Stimulated activated naive CD8-positive, alpha-beta T cell treated with anti-CD3 and anti-CD28 coated beads, Interleukin-15, Interleukin-2, amounts not matched to agents 100 ng/mL and 50 ng/mL, for 24 hours (primary cell): ENCODE results near the gene GORASP1.

Experiments
- H3K27ac Mint-ChIP-seq: one replicate; pipeline ENCODE4 v1.8.0; 2021; ENCODE audit warnings: mild to moderate bottlenecking, mixed read lengths
- H3K27me3 Mint-ChIP-seq: one replicate; pipeline ENCODE4 v1.8.0; 2021; ENCODE audit warnings: mixed read lengths
- H3K36me3 Mint-ChIP-seq: one replicate; pipeline ENCODE4 v1.8.0; 2021; ENCODE audit warnings: low read depth, mixed read lengths
- H3K4me1 Mint-ChIP-seq: one replicate; pipeline ENCODE4 v1.8.0; 2021; ENCODE audit warnings: low read depth, mixed read lengths
- H3K4me3 Mint-ChIP-seq: one replicate; pipeline ENCODE4 v1.8.0; 2021; ENCODE audit warnings: mild to moderate bottlenecking, mixed read lengths
- H3K9me3 Mint-ChIP-seq: one replicate; pipeline ENCODE4 v1.8.0; 2021; ENCODE audit warnings: mixed read lengths

GORASP1 gene

DNA sequence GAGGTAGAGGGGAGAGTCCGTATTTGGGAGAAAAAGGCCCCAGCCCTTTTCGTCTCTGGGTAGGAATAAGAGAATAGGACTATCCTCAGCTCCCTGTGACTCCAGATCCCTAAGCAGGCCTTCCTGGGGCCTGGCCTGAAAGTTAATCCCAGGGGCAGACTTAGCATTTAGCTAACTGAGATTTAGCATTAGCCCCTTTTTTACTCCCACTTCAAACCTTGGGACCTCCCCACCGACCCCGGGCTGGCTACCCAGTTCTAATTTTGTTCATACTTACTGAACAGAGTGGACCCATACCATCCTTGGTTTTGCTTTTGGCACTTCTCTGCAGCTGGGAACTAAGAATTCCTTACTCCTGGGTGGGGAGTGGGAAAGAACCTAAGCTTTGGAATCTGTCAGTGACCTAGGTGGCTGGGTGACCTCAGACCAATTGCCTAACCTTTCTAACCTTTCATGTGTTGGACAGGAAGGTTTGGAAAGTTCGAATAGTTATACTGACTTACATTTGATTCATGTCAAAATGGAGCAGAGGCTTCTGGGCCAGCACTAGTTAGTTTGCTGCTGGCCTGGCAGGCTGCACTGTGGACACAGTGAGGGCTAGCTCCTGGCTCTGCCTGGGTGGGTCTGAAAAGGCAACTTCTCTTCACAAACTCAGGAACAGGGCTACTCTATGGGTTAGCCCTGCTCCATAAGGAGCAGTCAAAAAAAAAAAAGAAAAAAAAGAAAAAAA, 11.7 kb upstream of the GORASP1 start:
- Mint-ChIP-seq H3K9me3 (no peaks in the 10 kb centered on the region), H3K4me1 (peaks cover 8% of the 10 kb centered on the region), H3K27me3 (no peaks in the 10 kb centered on the region), H3K27ac (no peak overlapping the region), H3K36me3 (no peaks in the 10 kb centered on the region), H3K4me3 (no peak overlapping the region)

DNA sequence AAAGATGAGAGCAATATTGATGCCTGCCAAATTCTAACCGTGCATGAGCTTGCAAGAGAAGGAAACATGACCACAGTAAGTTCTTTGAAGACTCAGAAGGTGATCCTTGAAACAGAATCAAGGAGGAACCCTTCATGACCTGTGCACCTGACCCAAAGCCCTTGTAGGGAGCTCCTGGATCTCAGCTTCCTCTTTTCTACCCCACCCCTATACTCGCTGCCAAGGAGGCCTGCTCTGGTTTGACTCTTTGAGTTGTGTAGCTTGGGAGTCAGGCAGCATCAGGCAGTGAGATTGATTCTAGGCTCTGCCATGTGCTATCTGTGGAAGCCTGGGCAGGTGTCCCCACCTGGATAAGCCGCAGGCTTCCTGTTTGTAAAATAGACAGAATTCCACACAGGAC, 10.7 kb upstream of the GORASP1 start:
- no peak overlapping the region for H3K4me3 Mint-ChIP-seq
- no peaks in the 10 kb centered on the region for H3K27me3 Mint-ChIP-seq
- H3K27ac Mint-ChIP-seq: no peak overlapping the region
- H3K36me3 Mint-ChIP-seq: no peaks in the 10 kb centered on the region
- H3K4me1 Mint-ChIP-seq: peaks cover 8% of the 10 kb centered on the region
- H3K9me3 Mint-ChIP-seq: no peaks in the 10 kb centered on the region

DNA sequence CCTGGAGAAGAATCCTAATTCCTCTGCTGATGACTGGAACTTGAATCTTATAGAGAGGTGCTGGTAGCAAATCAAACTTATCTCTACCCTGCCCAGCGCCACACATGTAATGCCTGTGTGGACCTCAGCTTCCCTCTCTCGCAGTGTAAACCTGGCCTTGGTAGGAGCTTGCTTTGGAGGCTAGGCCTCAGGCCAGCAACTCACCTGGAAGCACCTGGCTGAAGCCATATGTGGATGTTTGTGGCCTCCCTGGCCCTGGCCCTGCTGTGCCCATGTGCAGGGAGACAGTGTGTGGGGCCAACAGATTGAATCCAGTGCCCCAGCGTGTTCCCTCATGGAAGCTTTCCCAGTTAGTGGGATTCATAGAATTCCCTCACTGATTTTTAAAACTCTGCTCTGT, 8.4 kb upstream of the GORASP1 start:
- no peaks in the 10 kb centered on the region for H3K36me3 Mint-ChIP-seq
- no peak overlapping the region for H3K27ac Mint-ChIP-seq
- H3K27me3 Mint-ChIP-seq: no peaks in the 10 kb centered on the region
- H3K4me1 Mint-ChIP-seq: no peaks in the 10 kb centered on the region
- no peaks in the 10 kb centered on the region for H3K9me3 Mint-ChIP-seq
- no peak overlapping the region for H3K4me3 Mint-ChIP-seq

DNA sequence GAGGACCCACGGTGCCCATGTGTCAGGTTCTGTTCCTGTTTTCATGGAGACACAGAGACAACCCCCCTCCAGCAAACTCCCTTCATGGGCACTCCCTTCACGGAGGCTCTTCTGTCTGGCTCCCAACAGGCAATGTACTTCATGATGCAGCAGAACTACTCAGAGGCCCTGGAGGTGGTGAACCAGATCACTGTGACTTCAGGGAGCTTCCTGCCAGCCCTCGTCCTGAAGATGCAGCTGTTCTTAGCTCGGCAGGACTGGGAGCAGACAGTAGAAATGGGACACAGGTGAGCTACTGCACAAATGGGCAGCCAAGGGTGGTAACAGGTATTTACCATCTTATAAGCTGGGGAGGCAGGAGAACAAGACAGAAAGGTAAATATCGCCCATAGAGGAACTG, 7.0 kb upstream of the GORASP1 start:
- Mint-ChIP-seq H3K4me3 (no peak overlapping the region), H3K36me3 (no peaks in the 10 kb centered on the region), H3K9me3 (no peaks in the 10 kb centered on the region), H3K27ac (no peak overlapping the region), H3K4me1 (peaks cover 1% of the 10 kb centered on the region), H3K27me3 (no peaks in the 10 kb centered on the region)

DNA sequence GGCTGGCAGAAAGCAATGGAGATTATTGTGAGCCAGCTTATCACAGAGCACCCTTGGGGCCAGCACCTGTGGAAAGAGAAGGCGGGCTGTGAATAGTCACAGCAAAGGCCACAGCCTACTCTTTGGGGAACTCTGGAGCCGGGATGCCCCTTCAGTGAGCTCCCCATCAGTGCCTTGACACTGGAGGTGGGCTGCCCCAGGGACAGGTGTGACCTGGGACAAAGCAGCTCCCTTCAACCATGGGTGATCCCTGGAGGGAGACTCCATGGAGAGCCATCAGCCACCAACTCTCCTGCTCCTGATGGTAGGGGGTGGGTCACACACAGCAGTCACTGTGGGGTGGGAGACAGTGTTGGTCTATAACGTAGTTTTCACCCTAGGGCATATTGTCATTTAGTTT, 5.9 kb upstream of the GORASP1 start:
- H3K4me3 Mint-ChIP-seq: no peak overlapping the region
- H3K27me3 Mint-ChIP-seq: no peaks in the 10 kb centered on the region
- H3K36me3 Mint-ChIP-seq: no peaks in the 10 kb centered on the region
- H3K27ac Mint-ChIP-seq: no peak overlapping the region
- H3K9me3 Mint-ChIP-seq: no peaks in the 10 kb centered on the region
- H3K4me1 Mint-ChIP-seq: peaks cover 13% of the 10 kb centered on the region

GRCh38 chr3:39112535-39112934, 5.1 kb upstream of the GORASP1 start:
- H3K9me3 Mint-ChIP-seq: no peaks in the 10 kb centered on the region
- peaks cover 20% of the 10 kb centered on the region for H3K4me1 Mint-ChIP-seq
- H3K27ac Mint-ChIP-seq: no peak overlapping the region
- H3K27me3 Mint-ChIP-seq: no peaks in the 10 kb centered on the region
- no peaks in the 10 kb centered on the region for H3K36me3 Mint-ChIP-seq
- H3K4me3 Mint-ChIP-seq: no peak overlapping the region

DNA sequence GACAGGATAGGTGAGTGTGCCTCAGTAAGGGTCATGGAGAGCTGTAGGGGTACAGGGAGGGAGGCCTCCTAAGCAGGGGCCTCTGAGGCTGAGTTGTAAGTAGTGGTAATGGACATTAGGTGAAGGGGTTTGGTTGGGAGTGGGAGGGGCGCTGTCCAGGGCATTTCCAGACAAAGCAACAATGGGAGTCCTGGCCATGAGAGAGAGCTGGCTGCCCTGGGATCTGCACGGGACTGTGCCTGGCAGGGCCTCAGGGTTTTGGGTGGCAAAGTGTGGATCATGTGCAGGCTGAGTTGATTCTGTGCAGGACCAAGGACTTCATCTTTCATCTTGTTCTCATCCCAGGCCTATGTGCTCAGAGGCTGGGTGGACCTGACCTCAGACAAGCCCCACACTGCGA, 4.7 kb upstream of the GORASP1 start:
- no peak overlapping the region for H3K4me3 Mint-ChIP-seq
- H3K27ac Mint-ChIP-seq: no peak overlapping the region
- no peaks in the 10 kb centered on the region for H3K9me3 Mint-ChIP-seq
- H3K36me3 Mint-ChIP-seq: no peaks in the 10 kb centered on the region
- H3K27me3 Mint-ChIP-seq: no peaks in the 10 kb centered on the region
- H3K4me1 Mint-ChIP-seq: peaks cover 20% of the 10 kb centered on the region

DNA sequence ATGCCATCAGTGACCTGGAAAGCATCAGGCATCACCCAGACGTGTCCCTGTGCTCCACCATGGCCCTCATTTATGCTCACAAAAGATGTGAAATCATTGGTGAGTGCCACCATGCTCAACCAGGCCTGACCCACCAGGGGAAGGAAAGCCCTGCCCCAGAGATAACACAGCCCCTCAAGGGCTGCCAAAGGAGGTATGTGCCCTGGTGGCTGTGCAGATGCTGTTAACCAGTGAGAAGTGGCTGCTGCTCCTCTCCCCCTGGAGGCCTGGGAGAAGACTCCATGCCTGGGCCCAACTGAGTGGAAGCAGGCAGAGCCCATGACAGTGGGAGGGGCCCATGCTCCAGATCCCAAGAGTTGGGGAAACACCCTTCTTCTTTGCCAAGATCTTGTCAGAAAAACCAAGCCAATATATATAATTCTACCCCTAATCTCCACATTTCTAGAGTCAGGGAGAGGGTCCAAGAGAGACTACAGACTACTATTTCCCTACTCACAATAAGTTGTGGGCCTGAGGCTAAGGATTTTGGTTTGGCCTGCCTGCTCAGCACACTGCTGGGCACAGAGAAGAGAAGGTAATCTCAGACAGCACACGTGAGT, 2.7 kb upstream of the GORASP1 start:
- H3K27ac Mint-ChIP-seq: no peak overlapping the region
- peaks cover 39% of the 10 kb centered on the region for H3K4me1 Mint-ChIP-seq
- no peaks in the 10 kb centered on the region for H3K27me3 Mint-ChIP-seq
- H3K36me3 Mint-ChIP-seq: no peaks in the 10 kb centered on the region
- no peaks in the 10 kb centered on the region for H3K9me3 Mint-ChIP-seq
- no peak overlapping the region for H3K4me3 Mint-ChIP-seq

- H3K4me3 Mint-ChIP-seq: no peak overlapping the region
- no peak overlapping the region for H3K27ac Mint-ChIP-seq
- H3K9me3 Mint-ChIP-seq: no peaks in the 10 kb centered on the region
- no peaks in the 10 kb centered on the region for H3K36me3 Mint-ChIP-seq
- peaks cover 43% of the 10 kb centered on the region for H3K4me1 Mint-ChIP-seq
- H3K27me3 Mint-ChIP-seq: no peaks in the 10 kb centered on the region
These were observed 1.7 kb upstream of the GORASP1 start for GRCh38 chr3:39109086-39109485.

GRCh38 chr3:39108200-39108710, 828 bp upstream of the GORASP1 start:
- peak overlapping the region; percentile 91 for H3K4me3 Mint-ChIP-seq
- H3K27me3 Mint-ChIP-seq: no peaks in the 10 kb centered on the region
- H3K36me3 Mint-ChIP-seq: no peaks in the 10 kb centered on the region
- H3K9me3 Mint-ChIP-seq: no peaks in the 10 kb centered on the region
- peak overlapping the region; percentile 81 for H3K27ac Mint-ChIP-seq
- peaks cover 43% of the 10 kb centered on the region for H3K4me1 Mint-ChIP-seq

GRCh38 chr3:39106851-39107387, 508 bp downstream of the GORASP1 start:
- peak overlapping the region; percentile 81 for H3K27ac Mint-ChIP-seq
- H3K27me3 Mint-ChIP-seq: no peaks in the 10 kb centered on the region
- H3K36me3 Mint-ChIP-seq: no peaks in the 10 kb centered on the region
- H3K9me3 Mint-ChIP-seq: no peaks in the 10 kb centered on the region
- H3K4me1 Mint-ChIP-seq: peaks cover 43% of the 10 kb centered on the region
- H3K4me3 Mint-ChIP-seq: peak overlapping the region; percentile 87

GRCh38 chr3:39106281-39106811, 1.1 kb downstream of the GORASP1 start:
- Mint-ChIP-seq H3K9me3 (no peaks in the 10 kb centered on the region), H3K4me1 (peaks cover 43% of the 10 kb centered on the region)

DNA sequence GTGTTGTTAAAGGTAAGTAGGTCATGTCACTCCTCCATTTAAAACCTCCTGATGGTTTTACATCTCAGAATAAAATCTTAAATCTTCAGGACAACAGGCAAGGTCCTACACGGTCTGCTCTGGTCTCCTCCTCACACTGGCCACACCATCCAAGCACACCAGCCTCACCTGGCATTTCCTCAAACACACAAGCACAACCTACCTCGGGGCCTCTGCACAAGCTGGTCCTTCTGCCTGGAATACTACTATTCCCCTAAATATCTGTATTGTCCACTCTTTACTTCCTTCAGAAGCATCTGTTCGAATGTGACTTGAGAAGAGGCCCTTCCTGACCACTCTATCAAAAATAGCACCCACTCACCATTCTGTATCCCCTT, 1.8 kb downstream of the GORASP1 start:
- Mint-ChIP-seq H3K27me3 (no peaks in the 10 kb centered on the region), H3K4me1 (peaks cover 43% of the 10 kb centered on the region), H3K4me3 (peak overlapping the region; percentile 87), H3K9me3 (no peaks in the 10 kb centered on the region), H3K36me3 (no peaks in the 10 kb centered on the region), H3K27ac (peak overlapping the region; percentile 81)

More at GRCh38 chr3:39106281-39106811, 1.1 kb downstream of the GORASP1 start:
- H3K27me3 Mint-ChIP-seq: no peaks in the 10 kb centered on the region
- no peaks in the 10 kb centered on the region for H3K36me3 Mint-ChIP-seq
- H3K4me3 Mint-ChIP-seq: peak overlapping the region; percentile 87
- H3K27ac Mint-ChIP-seq: peak overlapping the region; percentile 81

DNA sequence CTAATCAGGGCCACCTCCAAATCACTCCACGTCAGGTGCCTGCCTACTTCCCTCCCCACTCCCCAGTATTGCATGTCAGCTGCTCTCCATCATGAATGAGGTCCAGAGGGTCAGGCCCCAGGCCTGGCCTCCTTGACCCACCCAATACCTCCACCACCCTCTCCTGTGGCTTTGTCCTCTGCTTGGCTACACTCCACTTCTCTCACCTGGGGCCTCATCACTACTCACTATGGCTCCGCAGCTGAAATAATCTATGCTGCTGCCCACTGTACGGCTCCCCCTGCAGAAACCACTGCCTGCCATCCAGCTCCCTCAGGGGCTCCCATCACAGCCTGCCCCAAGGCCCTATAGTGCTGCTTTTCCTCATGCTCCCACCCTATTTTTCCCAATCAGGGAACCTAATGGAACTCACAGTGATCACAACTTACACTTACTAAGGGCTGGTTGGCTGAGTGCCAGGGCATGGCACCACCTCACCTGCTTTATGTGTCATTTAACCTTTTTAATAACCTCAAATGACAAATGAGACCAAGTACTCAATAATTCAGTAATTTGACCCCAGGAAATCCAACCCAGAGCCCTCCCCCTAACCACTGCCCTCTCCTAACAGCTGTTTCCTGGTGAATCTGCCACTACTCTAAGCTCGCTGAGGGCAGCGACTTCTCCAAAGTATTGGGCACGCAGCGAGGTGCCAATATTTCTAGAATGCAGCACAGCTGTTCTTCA, 2.3 kb downstream of the GORASP1 start:
- H3K27ac Mint-ChIP-seq: peak overlapping the region; percentile 79
- H3K36me3 Mint-ChIP-seq: no peaks in the 10 kb centered on the region
- no peaks in the 10 kb centered on the region for H3K9me3 Mint-ChIP-seq
- H3K4me1 Mint-ChIP-seq: peaks cover 43% of the 10 kb centered on the region
- no peaks in the 10 kb centered on the region for H3K27me3 Mint-ChIP-seq
- peak overlapping the region; percentile 87 for H3K4me3 Mint-ChIP-seq
